PC-9 (cell line): ENCODE measurements around the gene CRACR2A. TPM values are rescaled to one million over a fixed set of nuclear protein-coding genes. Genes with fewer than 3 reads are reported as not detected.

Experiments
- BruUV-seq: library from RNA; stranded (reverse); fragments of 400-500 nt; replicated peaks from 2 replicates; lab custom pipeline; 2021; lab: Mats Ljungman, UMichigan
- CTCF ChIA-PET: fragments of 300-600 bp; sonication (Branson Sonifier 250); formaldehyde crosslinking; loops from one replicate; lab custom pipeline; 2022; ENCODE audit warnings: antibody characterized with exemption; lab: Charles Lee
- POLR2A ChIA-PET: fragments of 300-600 bp; sonication (Branson Sonifier 250); formaldehyde crosslinking; loops from one replicate; lab custom pipeline; 2022; ENCODE audit warnings: antibody characterized with exemption; ENCODE audit not compliant: unreplicated experiment; lab: Charles Lee
- DNase-seq, 2 experiments: peaks; one replicate each; pipeline versions ENCODE4 v3.0.0 to v3.0.0-alpha.2; 2015 to 2022; ENCODE audit warnings: mixed read lengths in 1 of 2
- H2AFZ ChIP-seq: fragments of 200-600 bp; sonication (generic); 2 replicates; pipeline ENCODE4 v1.8.1; 2017; ENCODE audit warnings: antibody characterized with exemption
- H3F3A ChIP-seq: fragments of 200-600 bp; sonication (generic); 2 replicates; pipeline ENCODE4 v1.8.1; 2017; ENCODE audit warnings: antibody characterized with exemption, mild to moderate bottlenecking, low read depth; ENCODE audit not compliant: insufficient read depth
- H3K27ac ChIP-seq: fragments of 200-600 bp; sonication (generic); 2 replicates; pipeline ENCODE4 v1.6.1; 2016; ENCODE audit warnings: mixed run types
- H3K27me3 ChIP-seq: fragments of 200-600 bp; sonication (generic); 2 replicates; pipeline ENCODE4 v1.6.1; 2016; ENCODE audit warnings: low read depth, mixed run types; ENCODE audit not compliant: insufficient read depth
- H3K36me3 ChIP-seq: fragments of 200-600 bp; sonication (generic); 2 replicates; pipeline ENCODE4 v1.6.1; 2016; ENCODE audit warnings: low read depth, mixed run types
- H3K4me1 ChIP-seq: fragments of 200-600 bp; sonication (generic); replicated peaks from 2 replicates; pipeline ENCODE4 v1.6.1; 2016; ENCODE audit warnings: mixed run types; ENCODE audit not compliant: insufficient read depth
- H3K4me2 ChIP-seq: fragments of 200-600 bp; sonication (generic); 2 replicates; pipeline ENCODE4 v1.6.1; 2017; ENCODE audit warnings: mixed run types
- H3K4me3 ChIP-seq: fragments of 200-600 bp; sonication (generic); 2 replicates; pipeline ENCODE4 v1.6.1; 2016; ENCODE audit warnings: mixed run types
- H3K79me2 ChIP-seq: fragments of 200-600 bp; sonication (generic); 2 replicates; pipeline ENCODE4 v1.6.1; 2017; ENCODE audit warnings: low read depth, mixed run types
- H3K9me2 ChIP-seq: fragments of 200-600 bp; sonication (generic); 2 replicates; pipeline ENCODE4 v1.8.1; 2017; ENCODE audit warnings: mild to moderate bottlenecking; ENCODE audit not compliant: insufficient read depth
- H3K9me3 ChIP-seq: fragments of 200-600 bp; sonication (generic); 2 replicates; pipeline ENCODE4 v1.8.1; 2016; ENCODE audit warnings: low read depth; ENCODE audit not compliant: insufficient read depth
- H4K20me1 ChIP-seq: fragments of 200-600 bp; sonication (generic); 2 replicates; pipeline ENCODE4 v1.8.1; 2017; ENCODE audit not compliant: insufficient read depth
- CTCF ChIP-seq: fragments of 200-600 bp; sonication (generic); conservative IDR thresholded peaks from 2 replicates; pipeline ENCODE4 v1.6.1; 2017; ENCODE audit warnings: mixed run types, antibody characterized with exemption, mild to moderate bottlenecking, moderate library complexity
- EZH2 ChIP-seq: fragments of 200-600 bp; sonication (generic); IDR thresholded peaks from 2 replicates; pipeline ENCODE4 v1.8.0; 2017; ENCODE audit warnings: antibody characterized with exemption, low read depth
- intact Hi-C: fragments of 100-400 bp; cut with micrococcal nuclease; formaldehyde crosslinking; loops from one replicate; pipeline ENCODE4 v1.10.0; 2022; ENCODE audit not compliant: unreplicated experiment
- total RNA-seq: library from RNA; stranded (reverse); gene quantifications from 2 replicates; pipeline ENCODE4 v1.2.3, GENCODE V29; 2021

CRACR2A gene
- total RNA-seq, 1 experiment from 2014 or later, result not detected

- H3F3A ChIP-seq, result no peaks in the 10 kb centered on the region
- intact Hi-C loops, result no loop called here
- no peaks in the 10 kb centered on the region for H3K36me3 ChIP-seq
- BruUV-seq, result no TSS peak
- no peak overlapping the region for H2AFZ ChIP-seq
- POLR2A ChIA-PET, result no interaction called here
- DNase-seq, result no peak
- no peaks in the 10 kb centered on the region for H4K20me1 ChIP-seq
- H3K9me3 ChIP-seq, result no peaks in the 10 kb centered on the region
- no peak overlapping the region for H3K27ac ChIP-seq
- no peak for TF ChIP-seq EZH2
- TF ChIP-seq CTCF, result no peak
- no peaks in the 10 kb centered on the region for H3K79me2 ChIP-seq
- H3K4me1 ChIP-seq, result no peaks in the 10 kb centered on the region
- no peaks in the 10 kb centered on the region for H3K9me2 ChIP-seq
- no peak overlapping the region for H3K4me2 ChIP-seq
- peaks cover 80% of the 10 kb centered on the region for H3K27me3 ChIP-seq
- H3K4me3 ChIP-seq, result no peak overlapping the region
- CTCF ChIA-PET, result no interaction called here
Observed at GRCh38 chr12:3745152-3745551, 7.8 kb downstream of the CRACR2A start.

DNA sequence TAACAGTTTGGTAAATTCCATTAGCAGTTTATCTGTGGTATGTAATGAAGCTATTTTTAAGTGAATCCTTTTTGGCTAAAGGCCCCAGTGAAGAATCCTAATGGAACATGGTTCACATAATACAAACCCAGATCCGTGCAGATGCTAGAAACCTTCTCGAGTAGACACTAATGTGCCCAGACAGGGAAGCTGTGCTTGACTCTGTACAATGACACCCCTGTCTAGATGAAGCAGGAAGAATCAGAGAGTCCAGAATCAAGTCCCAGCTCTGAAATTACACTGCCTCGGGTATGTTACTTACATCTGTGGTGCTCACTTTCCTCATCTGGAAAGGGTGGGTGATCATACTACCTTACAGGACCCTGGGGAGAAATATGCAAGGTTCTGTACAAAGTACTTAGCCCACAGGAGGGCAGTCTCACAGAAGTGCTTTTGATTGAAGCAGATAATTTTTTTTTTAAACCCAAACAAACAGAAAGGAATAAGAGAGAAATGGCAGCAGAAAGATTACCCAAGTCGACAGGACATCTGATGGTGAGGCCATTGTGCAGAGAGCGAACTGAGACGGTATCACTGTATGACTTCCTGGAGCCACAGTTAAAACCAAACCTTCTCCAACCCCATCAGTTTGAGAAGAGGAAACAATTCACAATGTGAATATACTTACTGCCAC, 8.5 kb downstream of the CRACR2A start:
- peaks cover 84% of the 10 kb centered on the region for H3K27me3 ChIP-seq

DNA sequence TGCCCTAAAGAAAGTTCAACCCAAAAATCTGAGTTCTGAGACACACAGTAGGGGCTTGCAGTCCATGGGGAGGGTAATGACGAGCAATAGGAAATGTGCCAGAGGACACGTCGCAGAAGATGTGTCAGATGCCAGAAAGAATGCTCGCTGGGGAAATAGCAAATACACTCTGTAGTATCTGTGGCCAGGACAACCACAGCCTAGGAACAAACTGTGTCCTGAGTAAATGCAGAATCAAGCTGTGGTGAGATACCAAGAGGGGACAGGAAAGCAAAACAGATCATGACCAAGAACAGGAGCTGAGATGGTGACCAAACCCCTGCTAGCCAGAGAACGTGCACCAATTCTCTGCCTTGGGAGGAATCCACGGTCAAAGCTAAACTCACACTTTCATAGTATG, 9.1 kb downstream of the CRACR2A start:
- H3K4me2 ChIP-seq, result no peak overlapping the region
- H2AFZ ChIP-seq, result no peak overlapping the region
- peak in 1 of 2 experiments; percentile 5 for DNase-seq
- ChIA-PET CTCF (no interaction called here), POLR2A (no interaction called here)
- no peaks in the 10 kb centered on the region for H4K20me1 ChIP-seq
- no peak overlapping the region for H3K4me3 ChIP-seq
- H3K27me3 ChIP-seq, result peaks cover 84% of the 10 kb centered on the region
- H3K4me1 ChIP-seq, result no peaks in the 10 kb centered on the region
- no peaks in the 10 kb centered on the region for H3F3A ChIP-seq
- H3K27ac ChIP-seq, result no peak overlapping the region
- TF ChIP-seq EZH2, result no peak
- TF ChIP-seq CTCF, result no peak
- intact Hi-C loops, result no loop called here
- no peaks in the 10 kb centered on the region for H3K79me2 ChIP-seq
- H3K9me3 ChIP-seq, result no peaks in the 10 kb centered on the region
- H3K9me2 ChIP-seq, result no peaks in the 10 kb centered on the region
- H3K36me3 ChIP-seq, result no peaks in the 10 kb centered on the region
- no TSS peak for BruUV-seq

More for the DNA sequence above, 8.5 kb downstream of the CRACR2A start:
- TF ChIP-seq CTCF (no peak), EZH2 (no peak)
- no TSS peak for BruUV-seq
- Histone ChIP-seq H2AFZ (no peak overlapping the region), H3K36me3 (no peaks in the 10 kb centered on the region), H3K27ac (no peak overlapping the region), H3K4me2 (no peak overlapping the region), H3F3A (no peaks in the 10 kb centered on the region), H4K20me1 (no peaks in the 10 kb centered on the region), H3K9me3 (no peaks in the 10 kb centered on the region), H3K4me1 (no peaks in the 10 kb centered on the region), H3K79me2 (no peaks in the 10 kb centered on the region), H3K4me3 (no peak overlapping the region), H3K9me2 (no peaks in the 10 kb centered on the region)
- ChIA-PET CTCF (no interaction called here), POLR2A (no interaction called here)
- intact Hi-C loops, result no loop called here
- peak in 1 of 2 experiments; percentile 13 for DNase-seq
